WTC11 (cell line): ENCODE data around the gene EFHD2.

ENCODE experiments used
- ZBTB21 ChIP-seq: sonication (generic); formaldehyde crosslinking; IDR thresholded peaks from 2 replicates; pipeline ENCODE4 v1.8.1; 2023; ENCODE audit warnings: mild to moderate bottlenecking, missing genetic modification reagents, borderline replicate concordance
- TF ChIP-seq, protein P1 (sequence below): sonication (generic); formaldehyde crosslinking; IDR thresholded peaks from 2 replicates; pipeline ENCODE4 v1.8.0; 2023; ENCODE audit warnings: missing genetic modification reagents, mild to moderate bottlenecking, borderline replicate concordance
- TF ChIP-seq, protein P2 (sequence below): fragments of 200-600 bp; IDR thresholded peaks from 2 replicates; pipeline ENCODE4 v1.8.0; 2022; ENCODE audit warnings: antibody characterized with exemption
- TF ChIP-seq, protein P3 (sequence below): sonication (generic); formaldehyde crosslinking; IDR thresholded peaks from 2 replicates; pipeline ENCODE4 v1.8.1; 2022; ENCODE audit warnings: missing genetic modification reagents, borderline replicate concordance
- TF ChIP-seq, protein P4 (sequence below): sonication (generic); formaldehyde crosslinking; conservative IDR thresholded peaks from 2 replicates; pipeline ENCODE4 v1.8.1; 2023; ENCODE audit warnings: mild to moderate bottlenecking, low read depth, missing genetic modification reagents, moderate library complexity

DNA sequence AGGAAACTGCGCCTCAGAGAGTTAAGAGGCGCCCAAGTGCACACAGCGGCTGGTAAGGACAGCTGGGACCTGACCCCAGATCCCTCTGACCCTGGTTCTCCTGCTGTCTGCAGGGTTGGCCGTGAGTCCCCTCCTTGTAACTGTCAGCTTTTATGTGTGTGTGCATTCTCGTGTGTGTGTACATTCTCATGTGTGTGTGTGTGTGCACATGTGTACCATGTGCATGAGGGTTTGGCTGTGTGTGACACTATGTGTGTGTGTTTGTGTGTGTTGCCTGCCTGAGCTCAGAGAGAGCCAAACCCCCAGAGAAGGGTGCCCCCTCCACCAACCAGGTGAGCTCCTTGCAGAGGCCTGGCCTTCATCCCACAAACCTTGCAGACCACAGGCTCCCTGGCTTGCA, 25.9 kb upstream of the EFHD2 start:
- TF ChIP-seq, protein P1, sequence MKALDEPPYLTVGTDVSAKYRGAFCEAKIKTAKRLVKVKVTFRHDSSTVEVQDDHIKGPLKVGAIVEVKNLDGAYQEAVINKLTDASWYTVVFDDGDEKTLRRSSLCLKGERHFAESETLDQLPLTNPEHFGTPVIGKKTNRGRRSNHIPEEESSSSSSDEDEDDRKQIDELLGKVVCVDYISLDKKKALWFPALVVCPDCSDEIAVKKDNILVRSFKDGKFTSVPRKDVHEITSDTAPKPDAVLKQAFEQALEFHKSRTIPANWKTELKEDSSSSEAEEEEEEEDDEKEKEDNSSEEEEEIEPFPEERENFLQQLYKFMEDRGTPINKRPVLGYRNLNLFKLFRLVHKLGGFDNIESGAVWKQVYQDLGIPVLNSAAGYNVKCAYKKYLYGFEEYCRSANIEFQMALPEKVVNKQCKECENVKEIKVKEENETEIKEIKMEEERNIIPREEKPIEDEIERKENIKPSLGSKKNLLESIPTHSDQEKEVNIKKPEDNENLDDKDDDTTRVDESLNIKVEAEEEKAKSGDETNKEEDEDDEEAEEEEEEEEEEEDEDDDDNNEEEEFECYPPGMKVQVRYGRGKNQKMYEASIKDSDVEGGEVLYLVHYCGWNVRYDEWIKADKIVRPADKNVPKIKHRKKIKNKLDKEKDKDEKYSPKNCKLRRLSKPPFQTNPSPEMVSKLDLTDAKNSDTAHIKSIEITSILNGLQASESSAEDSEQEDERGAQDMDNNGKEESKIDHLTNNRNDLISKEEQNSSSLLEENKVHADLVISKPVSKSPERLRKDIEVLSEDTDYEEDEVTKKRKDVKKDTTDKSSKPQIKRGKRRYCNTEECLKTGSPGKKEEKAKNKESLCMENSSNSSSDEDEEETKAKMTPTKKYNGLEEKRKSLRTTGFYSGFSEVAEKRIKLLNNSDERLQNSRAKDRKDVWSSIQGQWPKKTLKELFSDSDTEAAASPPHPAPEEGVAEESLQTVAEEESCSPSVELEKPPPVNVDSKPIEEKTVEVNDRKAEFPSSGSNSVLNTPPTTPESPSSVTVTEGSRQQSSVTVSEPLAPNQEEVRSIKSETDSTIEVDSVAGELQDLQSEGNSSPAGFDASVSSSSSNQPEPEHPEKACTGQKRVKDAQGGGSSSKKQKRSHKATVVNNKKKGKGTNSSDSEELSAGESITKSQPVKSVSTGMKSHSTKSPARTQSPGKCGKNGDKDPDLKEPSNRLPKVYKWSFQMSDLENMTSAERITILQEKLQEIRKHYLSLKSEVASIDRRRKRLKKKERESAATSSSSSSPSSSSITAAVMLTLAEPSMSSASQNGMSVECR (CRISPR knock-in tag) = no peak
- TF ChIP-seq, protein P2, sequence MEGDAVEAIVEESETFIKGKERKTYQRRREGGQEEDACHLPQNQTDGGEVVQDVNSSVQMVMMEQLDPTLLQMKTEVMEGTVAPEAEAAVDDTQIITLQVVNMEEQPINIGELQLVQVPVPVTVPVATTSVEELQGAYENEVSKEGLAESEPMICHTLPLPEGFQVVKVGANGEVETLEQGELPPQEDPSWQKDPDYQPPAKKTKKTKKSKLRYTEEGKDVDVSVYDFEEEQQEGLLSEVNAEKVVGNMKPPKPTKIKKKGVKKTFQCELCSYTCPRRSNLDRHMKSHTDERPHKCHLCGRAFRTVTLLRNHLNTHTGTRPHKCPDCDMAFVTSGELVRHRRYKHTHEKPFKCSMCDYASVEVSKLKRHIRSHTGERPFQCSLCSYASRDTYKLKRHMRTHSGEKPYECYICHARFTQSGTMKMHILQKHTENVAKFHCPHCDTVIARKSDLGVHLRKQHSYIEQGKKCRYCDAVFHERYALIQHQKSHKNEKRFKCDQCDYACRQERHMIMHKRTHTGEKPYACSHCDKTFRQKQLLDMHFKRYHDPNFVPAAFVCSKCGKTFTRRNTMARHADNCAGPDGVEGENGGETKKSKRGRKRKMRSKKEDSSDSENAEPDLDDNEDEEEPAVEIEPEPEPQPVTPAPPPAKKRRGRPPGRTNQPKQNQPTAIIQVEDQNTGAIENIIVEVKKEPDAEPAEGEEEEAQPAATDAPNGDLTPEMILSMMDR = no peak
- TF ChIP-seq, protein P3, sequence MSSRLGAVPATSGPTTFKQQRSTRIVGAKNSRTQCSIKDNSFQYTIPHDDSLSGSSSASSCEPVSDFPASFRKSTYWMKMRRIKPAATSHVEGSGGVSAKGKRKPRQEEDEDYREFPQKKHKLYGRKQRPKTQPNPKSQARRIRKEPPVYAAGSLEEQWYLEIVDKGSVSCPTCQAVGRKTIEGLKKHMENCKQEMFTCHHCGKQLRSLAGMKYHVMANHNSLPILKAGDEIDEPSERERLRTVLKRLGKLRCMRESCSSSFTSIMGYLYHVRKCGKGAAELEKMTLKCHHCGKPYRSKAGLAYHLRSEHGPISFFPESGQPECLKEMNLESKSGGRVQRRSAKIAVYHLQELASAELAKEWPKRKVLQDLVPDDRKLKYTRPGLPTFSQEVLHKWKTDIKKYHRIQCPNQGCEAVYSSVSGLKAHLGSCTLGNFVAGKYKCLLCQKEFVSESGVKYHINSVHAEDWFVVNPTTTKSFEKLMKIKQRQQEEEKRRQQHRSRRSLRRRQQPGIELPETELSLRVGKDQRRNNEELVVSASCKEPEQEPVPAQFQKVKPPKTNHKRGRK (CRISPR knock-in tag) = no peak
- TF ChIP-seq, protein P4, sequence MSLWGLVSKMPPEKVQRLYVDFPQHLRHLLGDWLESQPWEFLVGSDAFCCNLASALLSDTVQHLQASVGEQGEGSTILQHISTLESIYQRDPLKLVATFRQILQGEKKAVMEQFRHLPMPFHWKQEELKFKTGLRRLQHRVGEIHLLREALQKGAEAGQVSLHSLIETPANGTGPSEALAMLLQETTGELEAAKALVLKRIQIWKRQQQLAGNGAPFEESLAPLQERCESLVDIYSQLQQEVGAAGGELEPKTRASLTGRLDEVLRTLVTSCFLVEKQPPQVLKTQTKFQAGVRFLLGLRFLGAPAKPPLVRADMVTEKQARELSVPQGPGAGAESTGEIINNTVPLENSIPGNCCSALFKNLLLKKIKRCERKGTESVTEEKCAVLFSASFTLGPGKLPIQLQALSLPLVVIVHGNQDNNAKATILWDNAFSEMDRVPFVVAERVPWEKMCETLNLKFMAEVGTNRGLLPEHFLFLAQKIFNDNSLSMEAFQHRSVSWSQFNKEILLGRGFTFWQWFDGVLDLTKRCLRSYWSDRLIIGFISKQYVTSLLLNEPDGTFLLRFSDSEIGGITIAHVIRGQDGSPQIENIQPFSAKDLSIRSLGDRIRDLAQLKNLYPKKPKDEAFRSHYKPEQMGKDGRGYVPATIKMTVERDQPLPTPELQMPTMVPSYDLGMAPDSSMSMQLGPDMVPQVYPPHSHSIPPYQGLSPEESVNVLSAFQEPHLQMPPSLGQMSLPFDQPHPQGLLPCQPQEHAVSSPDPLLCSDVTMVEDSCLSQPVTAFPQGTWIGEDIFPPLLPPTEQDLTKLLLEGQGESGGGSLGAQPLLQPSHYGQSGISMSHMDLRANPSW (CRISPR knock-in tag) = no peak
- no peak for TF ChIP-seq ZBTB21 (CRISPR knock-in tag)
